HepG2 (cell line): ENCODE results near the gene AFDN. TPM values are rescaled to one million over a fixed set of nuclear protein-coding genes. Genes with fewer than 3 reads are reported as not detected.

Source experiments
- ATAC-seq: fragments of 200-7000 bp; cut with Tn5 transposase; 3 replicates; pipeline ENCODE4 v1.9.1; 2020; ENCODE audit warnings: mild to moderate bottlenecking, moderate library complexity
- BruUV-seq: library from RNA; stranded (reverse); fragments of 400-500 nt; replicated peaks from 2 replicates; lab custom pipeline; 2021; lab: Mats Ljungman, UMichigan
- CTCF ChIA-PET: fragments of 300-600 bp; formaldehyde crosslinking; extraction: SDS; loops from one replicate; lab custom pipeline; 2021; ENCODE audit warnings: low total read pairs, inconsistent platforms, low intra/inter-chr PET ratio; lab: Yijun Ruan, JAX
- POLR2A ChIA-PET: fragments of 350-600 bp; sonication (Branson Sonifier 250); formaldehyde crosslinking; loops from one replicate; lab custom pipeline; 2020; ENCODE audit warnings: antibody characterized with exemption, inconsistent platforms; lab: Yijun Ruan, JAX
- DNase-seq: peaks from one replicate; pipeline ENCODE4 v3.0.0-alpha.2; 2015; ENCODE audit warnings: low spot score
- FAIRE-seq: peaks from 3 replicates; lab custom pipeline; 2011; peaks lifted over from hg19 to GRCh38; lab: Jason Lieb, UNC
- H2AFZ ChIP-seq: one replicate; pipeline ENCODE4 v1.6.1; 2011; ENCODE audit warnings: low read length, inconsistent platforms
- H3K27ac ChIP-seq: fragments of 300-600 bp; 3 replicates; pipeline ENCODE4 v1.8.0; 2011; ENCODE audit warnings: mixed run types, mild to moderate bottlenecking, mixed read lengths, low read length, inconsistent platforms; ENCODE audit not compliant: insufficient read depth; ENCODE audit errors: extremely low read length
- H3K27me3 ChIP-seq, 2 experiments: fragments of 200-600 bp in 1 of 2; 2 replicates in 1 of 2; 3 replicates in 1 of 2; pipeline versions ENCODE4 v1.6.0 to v1.8.0; 2011; ENCODE audit warnings: low read length in 2 of 2, mild to moderate bottlenecking in 2 of 2, moderate library complexity in 2 of 2, inconsistent platforms in 1 of 2; ENCODE audit not compliant: insufficient read depth in 2 of 2, control insufficient read depth in 1 of 2
- H3K36me3 ChIP-seq, 2 experiments: fragments of 200-600 bp in 1 of 2; replicated peaks in 1 of 2; 2 replicates in 1 of 2; 3 replicates in 1 of 2; pipeline versions ENCODE4 v1.5.1 to v1.8.0; 2011; ENCODE audit warnings: low read length in 2 of 2, inconsistent platforms in 1 of 2; ENCODE audit not compliant: insufficient read depth in 2 of 2, control insufficient read depth in 1 of 2
- H3K4me1 ChIP-seq: 2 replicates; pipeline ENCODE4 v1.5.1; 2012; ENCODE audit warnings: low read length, inconsistent platforms; ENCODE audit not compliant: insufficient read depth
- H3K4me2 ChIP-seq: 2 replicates; pipeline ENCODE4 v1.6.0; 2011; ENCODE audit warnings: low read depth, low read length, inconsistent platforms
- H3K4me3 ChIP-seq, 3 experiments: fragments of 200-600 bp in 1 of 3; sonication (generic), shearing (Covaris generic) in 1 of 3; replicated peaks in 1 of 3; 2 replicates each; pipeline ENCODE4 v1.5.1; 2011 to 2016; ENCODE audit warnings: low read length in 3 of 3, inconsistent platforms in 2 of 3, low read depth in 2 of 3, mild to moderate bottlenecking in 2 of 3, control low read depth in 1 of 3, mixed read lengths in 1 of 3; ENCODE audit not compliant: insufficient read depth in 1 of 3
- H3K79me2 ChIP-seq: one replicate; pipeline ENCODE4 v1.6.1; 2011; ENCODE audit warnings: low read length, inconsistent platforms; ENCODE audit not compliant: insufficient read depth
- H3K9ac ChIP-seq: 2 replicates; pipeline ENCODE4 v1.6.0; 2011; ENCODE audit warnings: mild to moderate bottlenecking, low read depth, low read length, inconsistent platforms; ENCODE audit not compliant: insufficient read depth
- H3K9me3 ChIP-seq: 2 replicates; pipeline ENCODE4 v1.5.1; 2012; ENCODE audit warnings: mild to moderate bottlenecking, low read length
- H4K20me1 ChIP-seq: 2 replicates; pipeline ENCODE4 v1.6.0; 2011; ENCODE audit warnings: inconsistent platforms, mild to moderate bottlenecking, low read length, moderate library complexity; ENCODE audit not compliant: insufficient read depth
- GATAD1 ChIP-seq: IDR thresholded peaks from 2 replicates; pipeline ENCODE4 v1.6.1; 2016; ENCODE audit warnings: missing genetic modification reagents, missing compliant biosample characterization
- HDAC1 ChIP-seq: sonication (generic); formaldehyde crosslinking; IDR thresholded peaks from 2 replicates; pipeline ENCODE4 v1.5.1; 2020; ENCODE audit warnings: mild to moderate bottlenecking, missing genetic modification reagents
- SOX6 ChIP-seq, 2 experiments: fragments of 450-650 bp in 1 of 2; sonication (generic) in 1 of 2; formaldehyde crosslinking in 1 of 2; IDR thresholded peaks; 2 replicates each; pipeline versions ENCODE4 v1.4.0 to v1.6.1; 2017 to 2020; ENCODE audit warnings: antibody characterized with exemption in 1 of 2, mild to moderate bottlenecking in 1 of 2, missing genetic modification reagents in 1 of 2
- ZNF292 ChIP-seq: sonication (generic); formaldehyde crosslinking; IDR thresholded peaks from 2 replicates; pipeline ENCODE4 v1.8.1; 2022; ENCODE audit warnings: mild to moderate bottlenecking, low read depth, missing genetic modification reagents, borderline replicate concordance
- ZNF317 ChIP-seq: sonication (generic); formaldehyde crosslinking; IDR thresholded peaks from 2 replicates; pipeline ENCODE4 v1.5.0; 2020; ENCODE audit warnings: mild to moderate bottlenecking, missing genetic modification reagents
- ZXDC ChIP-seq: sonication (generic); formaldehyde crosslinking; IDR thresholded peaks from 2 replicates; pipeline ENCODE4 v1.5.0; 2020; ENCODE audit warnings: mild to moderate bottlenecking, missing genetic modification reagents
- WGBS: methylation state at CpG from one replicate; pipeline ENCODE4 v1.1.6; 2017; ENCODE audit warnings: low lambda C conversion rate; 5-methylcytosine and 5-hydroxymethylcytosine counted together
- in situ Hi-C: cut with HindIII; loops from 2 replicates; pipeline ENCODE4 v1.10.0; 2017; ENCODE audit warnings: low pct_unique_long_range_greater_than_20kb; ENCODE audit not compliant: extremely low pct_ligation_motif_present
- intact Hi-C: fragments of 100-400 bp; cut with micrococcal nuclease; formaldehyde crosslinking; loops from one replicate; pipeline ENCODE4 v1.10.0; 2022; ENCODE audit not compliant: unreplicated experiment
- polyA plus RNA-seq, 8 experiments: library from polyadenylated mRNA; depleted of rRNA in 3 of 8; stranded (reverse) in 7 of 8; unstranded in 1 of 8; fragments of >200 nt; fragmentation: Illumina TruSeq in 4 of 8; extraction: Trizol in 4 of 8; gene quantifications; 2 replicates each; pipeline versions ENCODE4 v1.2.1 to v1.2.3, GENCODE V29; 2011 to 2016; ENCODE audit warnings: low read depth in 4 of 8, missing spikeins in 1 of 8, mixed read lengths in 1 of 8; ENCODE audit not compliant: insufficient read depth in 1 of 8
- total RNA-seq, 5 experiments: library from RNA; depleted of rRNA; stranded (reverse); fragments of >200 nt; fragmentation: Illumina TruSeq; extraction: Trizol; gene quantifications; 2 replicates each; pipeline ENCODE4 v1.2.3, GENCODE V29; 2016; ENCODE audit warnings: low read depth in 1 of 5
- TF ChIP-seq, protein P1 (sequence below): sonication (generic); formaldehyde crosslinking; IDR thresholded peaks from 2 replicates; pipeline ENCODE4 v1.4.0; 2020; ENCODE audit warnings: missing genetic modification reagents

Gene AFDN
- total and polyA plus RNA-seq, 2 of the 13 experiments (the other 11 are each of a cell fraction or from before 2014, with no cell fraction given) = 136 to 151 TPM

GRCh38 chr6:168009331-168009730 lies 182.6 kb downstream of the AFDN start:
- ATAC-seq = no peak
- Histone ChIP-seq H3K27ac (no peak overlapping the region), H3K9me3 (peaks cover 26% of the 10 kb centered on the region), H3K27me3 (peaks cover 2 to 12% of the 10 kb centered on the region in 2 experiments; a peak in 1 of 5 replicates), H3K4me3 (no peak overlapping the region), H3K36me3 (no peaks in the 10 kb centered on the region)
- BruUV-seq = no TSS peak
- TF ChIP-seq, protein P1, sequence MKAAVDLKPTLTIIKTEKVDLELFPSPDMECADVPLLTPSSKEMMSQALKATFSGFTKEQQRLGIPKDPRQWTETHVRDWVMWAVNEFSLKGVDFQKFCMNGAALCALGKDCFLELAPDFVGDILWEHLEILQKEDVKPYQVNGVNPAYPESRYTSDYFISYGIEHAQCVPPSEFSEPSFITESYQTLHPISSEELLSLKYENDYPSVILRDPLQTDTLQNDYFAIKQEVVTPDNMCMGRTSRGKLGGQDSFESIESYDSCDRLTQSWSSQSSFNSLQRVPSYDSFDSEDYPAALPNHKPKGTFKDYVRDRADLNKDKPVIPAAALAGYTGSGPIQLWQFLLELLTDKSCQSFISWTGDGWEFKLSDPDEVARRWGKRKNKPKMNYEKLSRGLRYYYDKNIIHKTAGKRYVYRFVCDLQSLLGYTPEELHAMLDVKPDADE = no peak
- TF ChIP-seq SOX6 (IDR thresholded peaks at IDR 0.05) (no peak), SOX6 (CRISPR knock-in tag; IDR thresholded peaks at IDR 0.05) (no peak), GATAD1 (CRISPR knock-in tag) (no peak), ZNF292 (CRISPR knock-in tag) (no peak), ZXDC (CRISPR knock-in tag) (no peak), HDAC1 (CRISPR knock-in tag) (no peak), ZNF317 (CRISPR knock-in tag) (no peak)
- TF ChIP-seq, all 625 proteins: peak for 0
- no peaks in the 10 kb centered on the region for H3K79me2 ChIP-seq
- ChIA-PET POLR2A (no interaction called here), CTCF (no interaction called here)
- DNase-seq (no peak), FAIRE-seq (no peak)
- H3K4me1 ChIP-seq = no peaks in the 10 kb centered on the region
- no peaks in the 10 kb centered on the region for H4K20me1 ChIP-seq
- H2AFZ ChIP-seq = no peak overlapping the region
- intact Hi-C loops (no loop called here), in situ Hi-C loops (no loop called here)
- 17% methylated on average over 3 of the region's 3 CpGs for WGBS
- H3K4me2 ChIP-seq = no peak overlapping the region
- no peak overlapping the region for H3K9ac ChIP-seq
